Neural crest cell (in vitro differentiated cells): ENCODE results near the gene IBTK. TPM values are rescaled to one million over a fixed set of nuclear protein-coding genes. Genes with fewer than 3 reads are reported as not detected.

Experiments used
- DNase-seq: peaks from one replicate; pipeline ENCODE4 v3.0.0; 2021; ENCODE audit warnings: low read depth, mixed read lengths, low spot score
- H3K27ac Mint-ChIP-seq: one replicate; pipeline ENCODE4 v1.8.0; 2021; ENCODE audit warnings: mild to moderate bottlenecking, mixed read lengths; ENCODE audit not compliant: unreplicated experiment
- H3K27me3 Mint-ChIP-seq: 2 replicates; pipeline ENCODE4 v1.8.0; 2021; ENCODE audit warnings: low read depth, mild to moderate bottlenecking, mixed read lengths
- H3K36me3 Mint-ChIP-seq: 2 replicates; pipeline ENCODE4 v1.8.0; 2021; ENCODE audit warnings: low read depth, mild to moderate bottlenecking, mixed read lengths
- H3K4me1 Mint-ChIP-seq: 2 replicates; pipeline ENCODE4 v1.8.0; 2021; ENCODE audit warnings: mixed read lengths
- H3K4me3 Mint-ChIP-seq: one replicate; pipeline ENCODE4 v1.8.0; 2021; ENCODE audit warnings: mild to moderate bottlenecking, mixed read lengths
- H3K9me3 Mint-ChIP-seq: 2 replicates; pipeline ENCODE4 v1.8.0; 2021; ENCODE audit warnings: mixed read lengths
- total RNA-seq: library from RNA; stranded (reverse); gene quantifications from 2 replicates; pipeline ENCODE4 v1.2.1, GENCODE V29; 2021
- TF ChIP-seq, protein P1 (sequence below): fragments of 200-600 bp; sonication (generic); conservative IDR thresholded peaks from 2 replicates; pipeline ENCODE4 v1.5.0; 2021; ENCODE audit warnings: antibody characterized with exemption, mild to moderate bottlenecking

Gene IBTK
- total RNA-seq, 1 donor from 2014 or later, result 26.5 TPM

GRCh38 chr6:82217018-82217586 lies 30.4 kb downstream of the IBTK start:
- peaks cover 4% of the 10 kb centered on the region for H3K9me3 Mint-ChIP-seq
- H3K36me3 Mint-ChIP-seq, result peaks cover 27% of the 10 kb centered on the region
- DNase-seq, result no peak
- H3K27me3 Mint-ChIP-seq, result no peaks in the 10 kb centered on the region
- H3K4me3 Mint-ChIP-seq, result no peak overlapping the region
- no peak overlapping the region for H3K27ac Mint-ChIP-seq
- no peaks in the 10 kb centered on the region for H3K4me1 Mint-ChIP-seq
- TF ChIP-seq, protein P1, sequence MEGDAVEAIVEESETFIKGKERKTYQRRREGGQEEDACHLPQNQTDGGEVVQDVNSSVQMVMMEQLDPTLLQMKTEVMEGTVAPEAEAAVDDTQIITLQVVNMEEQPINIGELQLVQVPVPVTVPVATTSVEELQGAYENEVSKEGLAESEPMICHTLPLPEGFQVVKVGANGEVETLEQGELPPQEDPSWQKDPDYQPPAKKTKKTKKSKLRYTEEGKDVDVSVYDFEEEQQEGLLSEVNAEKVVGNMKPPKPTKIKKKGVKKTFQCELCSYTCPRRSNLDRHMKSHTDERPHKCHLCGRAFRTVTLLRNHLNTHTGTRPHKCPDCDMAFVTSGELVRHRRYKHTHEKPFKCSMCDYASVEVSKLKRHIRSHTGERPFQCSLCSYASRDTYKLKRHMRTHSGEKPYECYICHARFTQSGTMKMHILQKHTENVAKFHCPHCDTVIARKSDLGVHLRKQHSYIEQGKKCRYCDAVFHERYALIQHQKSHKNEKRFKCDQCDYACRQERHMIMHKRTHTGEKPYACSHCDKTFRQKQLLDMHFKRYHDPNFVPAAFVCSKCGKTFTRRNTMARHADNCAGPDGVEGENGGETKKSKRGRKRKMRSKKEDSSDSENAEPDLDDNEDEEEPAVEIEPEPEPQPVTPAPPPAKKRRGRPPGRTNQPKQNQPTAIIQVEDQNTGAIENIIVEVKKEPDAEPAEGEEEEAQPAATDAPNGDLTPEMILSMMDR, result no peak

DNA sequence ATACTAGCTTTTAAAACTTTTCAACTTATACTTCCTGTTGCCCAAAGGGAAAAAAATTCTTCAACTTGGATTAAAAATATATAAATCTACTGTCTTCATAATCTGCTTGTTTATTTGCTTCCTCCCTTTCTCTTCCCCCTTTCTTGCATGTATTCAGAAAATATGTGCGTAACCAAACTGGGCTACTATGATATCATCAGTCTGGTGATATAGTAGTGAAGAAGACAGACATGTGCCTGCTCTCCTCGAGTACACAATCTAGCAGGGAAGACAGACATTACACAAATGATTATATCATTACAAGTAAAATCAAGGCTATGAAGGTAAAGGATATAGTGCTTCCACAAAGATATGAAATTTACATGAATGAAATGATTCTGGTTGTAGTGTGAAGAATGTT lies 31.0 kb downstream of the IBTK start:
- DNase-seq, result no peak
- peaks cover 4% of the 10 kb centered on the region for H3K9me3 Mint-ChIP-seq
- peaks cover under 1% of the 10 kb centered on the region for H3K4me1 Mint-ChIP-seq
- TF ChIP-seq, protein P1, result no peak
- no peaks in the 10 kb centered on the region for H3K27me3 Mint-ChIP-seq
- H3K4me3 Mint-ChIP-seq, result no peak overlapping the region
- H3K36me3 Mint-ChIP-seq, result peaks cover 27% of the 10 kb centered on the region
- H3K27ac Mint-ChIP-seq, result no peak overlapping the region

GRCh38 chr6:82211326-82211725 lies 36.2 kb downstream of the IBTK start:
- Mint-ChIP-seq H3K27me3 (no peaks in the 10 kb centered on the region), H3K4me1 (peaks cover 11% of the 10 kb centered on the region), H3K4me3 (no peak overlapping the region), H3K9me3 (peaks cover 4% of the 10 kb centered on the region), H3K36me3 (peaks cover 49% of the 10 kb centered on the region), H3K27ac (no peak overlapping the region)
- TF ChIP-seq, protein P1, result no peak
- DNase-seq, result no peak

DNA sequence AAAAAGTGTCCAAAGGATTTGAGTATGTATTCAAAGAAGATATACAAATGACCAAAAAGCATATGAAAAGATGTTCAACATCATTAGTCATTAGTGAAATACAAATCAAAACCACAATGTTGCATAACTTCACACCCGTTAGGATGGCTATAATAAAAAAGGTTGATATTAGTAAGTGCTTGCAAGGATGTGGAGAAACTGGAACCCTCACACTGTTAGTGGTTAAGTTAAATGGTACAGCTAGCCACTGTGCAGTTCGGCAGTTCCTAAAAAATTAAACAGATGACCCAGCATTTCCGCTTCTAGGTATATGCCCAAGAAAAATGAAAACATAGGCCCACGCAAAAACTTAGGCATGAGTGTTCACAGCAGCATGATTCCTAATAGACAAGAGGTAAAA lies 38.6 kb downstream of the IBTK start:
- H3K27me3 Mint-ChIP-seq, result no peaks in the 10 kb centered on the region
- no peak overlapping the region for H3K27ac Mint-ChIP-seq
- DNase-seq, result no peak
- H3K36me3 Mint-ChIP-seq, result peaks cover 46% of the 10 kb centered on the region
- H3K9me3 Mint-ChIP-seq, result peaks cover 4% of the 10 kb centered on the region
- TF ChIP-seq, protein P1, result no peak
- H3K4me3 Mint-ChIP-seq, result no peak overlapping the region
- H3K4me1 Mint-ChIP-seq, result peaks cover 17% of the 10 kb centered on the region

- DNase-seq, result no peak
- peaks cover 34% of the 10 kb centered on the region for H3K36me3 Mint-ChIP-seq
- no peak overlapping the region for H3K27ac Mint-ChIP-seq
- peaks cover 12% of the 10 kb centered on the region for H3K4me1 Mint-ChIP-seq
- H3K4me3 Mint-ChIP-seq, result no peak overlapping the region
- H3K9me3 Mint-ChIP-seq, result no peaks in the 10 kb centered on the region
- no peaks in the 10 kb centered on the region for H3K27me3 Mint-ChIP-seq
- TF ChIP-seq, protein P1, result no peak
Observed at GRCh38 chr6:82205930-82206392, 41.6 kb downstream of the IBTK start.
